Parathyroid adenoma (tissue), 2 donors: ENCODE results near the gene DLG1.

Experiments used
- H2AFZ ChIP-seq: fragments of 300-600 bp; sonication (generic); one replicate; pipeline ENCODE4 v1.7.0; 2017; ENCODE audit warnings: antibody characterized with exemption, mild to moderate bottlenecking
- H3K27ac ChIP-seq: fragments of 300-600 bp; sonication (generic); one replicate; pipeline ENCODE4 v1.7.0; 2017
- H3K27me3 ChIP-seq: fragments of 300-600 bp; sonication (generic); one replicate; pipeline ENCODE4 v1.7.0; 2017; ENCODE audit warnings: low read length; ENCODE audit not compliant: control insufficient read depth, insufficient read depth
- H3K36me3 ChIP-seq: fragments of 300-600 bp; sonication (generic); one replicate; pipeline ENCODE4 v1.7.0; 2017; ENCODE audit warnings: low read length; ENCODE audit not compliant: control insufficient read depth, insufficient read depth
- H3K4me1 ChIP-seq: fragments of 300-600 bp; sonication (generic); one replicate; pipeline ENCODE4 v1.7.0; 2017; ENCODE audit warnings: control low read depth
- H3K4me2 ChIP-seq: fragments of 300-600 bp; sonication (generic); one replicate; pipeline ENCODE4 v1.7.0; 2017; ENCODE audit warnings: low read length
- H3K4me3 ChIP-seq: fragments of 300-600 bp; sonication (generic); one replicate; pipeline ENCODE4 v1.7.0; 2017; ENCODE audit warnings: low read depth, low read length
- H3K79me2 ChIP-seq: fragments of 300-600 bp; sonication (generic); one replicate; pipeline ENCODE4 v1.7.0; 2017; ENCODE audit warnings: control low read depth
- H3K9ac ChIP-seq: fragments of 300-600 bp; sonication (generic); one replicate; pipeline ENCODE4 v1.7.0; 2017; ENCODE audit warnings: mild to moderate bottlenecking
- H3K9me3 ChIP-seq: fragments of 300-600 bp; sonication (generic); one replicate; pipeline ENCODE4 v1.7.0; 2017; ENCODE audit warnings: low read length; ENCODE audit not compliant: control insufficient read depth
- TF ChIP-seq, protein P1 (sequence below): fragments of 300-600 bp; sonication (generic); IDR thresholded peaks from one replicate; pipeline ENCODE4 v1.7.0; 2017; ENCODE audit warnings: antibody characterized with exemption, mild to moderate bottlenecking
- donor health status: primary hyperparathyroidism.

The DLG1 gene

DNA sequence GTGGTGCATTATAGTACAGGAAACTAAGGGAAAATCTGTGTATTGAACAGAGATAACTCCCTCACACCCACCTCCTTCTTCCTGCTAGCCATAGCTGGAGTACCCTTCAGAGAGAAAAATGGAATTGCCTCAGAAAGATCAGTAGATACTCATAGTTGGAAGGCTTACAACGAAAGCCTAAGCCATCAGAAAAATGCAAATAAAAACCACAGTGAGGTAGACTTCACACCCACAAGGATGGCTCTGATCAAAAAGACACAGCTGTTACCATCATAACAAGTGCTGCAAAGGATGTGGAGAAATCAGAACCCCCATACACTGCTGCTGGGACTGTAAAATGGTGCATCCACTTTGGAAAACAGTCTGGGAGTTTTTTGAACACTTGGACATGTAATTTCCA, 7.4 kb upstream of the DLG1 start:
- no peaks in the 10 kb centered on the region for H3K79me2 ChIP-seq
- H3K9me3 ChIP-seq = no peaks in the 10 kb centered on the region
- H3K4me1 ChIP-seq = no peaks in the 10 kb centered on the region
- H3K4me3 ChIP-seq = no peak overlapping the region
- H3K36me3 ChIP-seq = no peaks in the 10 kb centered on the region
- H2AFZ ChIP-seq = no peak overlapping the region
- TF ChIP-seq, protein P1, sequence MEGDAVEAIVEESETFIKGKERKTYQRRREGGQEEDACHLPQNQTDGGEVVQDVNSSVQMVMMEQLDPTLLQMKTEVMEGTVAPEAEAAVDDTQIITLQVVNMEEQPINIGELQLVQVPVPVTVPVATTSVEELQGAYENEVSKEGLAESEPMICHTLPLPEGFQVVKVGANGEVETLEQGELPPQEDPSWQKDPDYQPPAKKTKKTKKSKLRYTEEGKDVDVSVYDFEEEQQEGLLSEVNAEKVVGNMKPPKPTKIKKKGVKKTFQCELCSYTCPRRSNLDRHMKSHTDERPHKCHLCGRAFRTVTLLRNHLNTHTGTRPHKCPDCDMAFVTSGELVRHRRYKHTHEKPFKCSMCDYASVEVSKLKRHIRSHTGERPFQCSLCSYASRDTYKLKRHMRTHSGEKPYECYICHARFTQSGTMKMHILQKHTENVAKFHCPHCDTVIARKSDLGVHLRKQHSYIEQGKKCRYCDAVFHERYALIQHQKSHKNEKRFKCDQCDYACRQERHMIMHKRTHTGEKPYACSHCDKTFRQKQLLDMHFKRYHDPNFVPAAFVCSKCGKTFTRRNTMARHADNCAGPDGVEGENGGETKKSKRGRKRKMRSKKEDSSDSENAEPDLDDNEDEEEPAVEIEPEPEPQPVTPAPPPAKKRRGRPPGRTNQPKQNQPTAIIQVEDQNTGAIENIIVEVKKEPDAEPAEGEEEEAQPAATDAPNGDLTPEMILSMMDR = no peak
- H3K27me3 ChIP-seq = no peaks in the 10 kb centered on the region
- H3K4me2 ChIP-seq = no peak overlapping the region
- H3K27ac ChIP-seq = no peak overlapping the region
- H3K9ac ChIP-seq = no peak overlapping the region

DNA sequence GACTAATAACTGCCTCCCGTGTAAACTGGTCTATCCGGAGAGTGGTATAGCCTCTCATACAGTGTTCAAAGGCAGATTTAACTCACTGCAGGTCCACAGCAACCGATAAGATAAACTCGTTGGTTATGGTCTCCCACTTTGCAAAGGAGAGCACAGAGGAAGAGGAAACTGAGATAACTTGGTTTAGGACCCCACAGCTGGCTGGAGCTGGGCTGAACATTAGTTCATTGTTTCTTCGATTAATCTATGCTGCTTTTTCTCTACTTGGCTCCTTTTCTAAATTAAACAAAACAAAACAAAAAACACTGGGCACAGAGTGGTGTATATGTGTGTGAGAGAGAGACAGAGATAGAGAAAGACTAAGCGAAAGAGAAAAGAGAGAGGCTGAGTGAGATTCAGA, 5.0 kb upstream of the DLG1 start:
- H2AFZ ChIP-seq = no peak overlapping the region
- no peak overlapping the region for H3K27ac ChIP-seq
- no peak overlapping the region for H3K4me3 ChIP-seq
- H3K4me1 ChIP-seq = peaks cover 4% of the 10 kb centered on the region
- no peaks in the 10 kb centered on the region for H3K27me3 ChIP-seq
- H3K4me2 ChIP-seq = no peak overlapping the region
- H3K36me3 ChIP-seq = no peaks in the 10 kb centered on the region
- no peaks in the 10 kb centered on the region for H3K79me2 ChIP-seq
- no peaks in the 10 kb centered on the region for H3K9me3 ChIP-seq
- H3K9ac ChIP-seq = no peak overlapping the region
- TF ChIP-seq, protein P1 = no peak

DNA sequence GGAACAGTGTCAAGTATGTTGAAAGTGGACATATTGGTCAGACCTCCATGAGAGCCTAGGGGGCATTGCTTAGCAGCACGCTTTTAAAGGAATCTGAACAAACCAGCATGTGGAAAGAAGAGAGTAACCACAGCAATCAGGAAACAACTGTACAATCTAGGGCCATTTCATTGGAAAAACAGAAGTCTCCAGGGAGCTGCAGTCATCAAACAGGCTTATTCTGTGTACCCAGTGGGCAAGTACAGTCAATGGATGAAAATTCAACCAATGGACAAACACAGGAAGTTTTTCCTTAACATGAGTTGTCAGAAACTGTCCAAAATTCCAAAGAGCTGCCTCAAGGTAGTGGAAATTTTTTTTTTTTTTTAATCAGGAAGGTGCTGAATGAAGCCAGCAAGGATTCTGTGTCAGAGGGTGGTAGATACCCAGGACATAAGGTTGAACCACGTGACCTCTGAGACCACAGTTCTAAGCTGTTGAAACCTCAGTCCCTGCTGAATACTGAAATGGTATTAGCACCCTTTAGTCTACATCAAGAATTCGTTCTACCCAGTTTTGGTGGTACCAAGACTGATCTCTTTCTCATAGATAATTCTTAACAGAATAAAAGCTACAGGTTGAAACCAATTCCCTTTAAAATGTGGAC, 4.4 kb upstream of the DLG1 start:
- no peak overlapping the region for H3K27ac ChIP-seq
- no peaks in the 10 kb centered on the region for H3K36me3 ChIP-seq
- H3K27me3 ChIP-seq = no peaks in the 10 kb centered on the region
- peak overlapping the region; percentile 15 for H2AFZ ChIP-seq
- H3K4me3 ChIP-seq = no peak overlapping the region
- H3K4me2 ChIP-seq = no peak overlapping the region
- no peak overlapping the region for H3K9ac ChIP-seq
- H3K9me3 ChIP-seq = no peaks in the 10 kb centered on the region
- TF ChIP-seq, protein P1 = no peak
- H3K79me2 ChIP-seq = no peaks in the 10 kb centered on the region
- peaks cover 4% of the 10 kb centered on the region for H3K4me1 ChIP-seq

DNA sequence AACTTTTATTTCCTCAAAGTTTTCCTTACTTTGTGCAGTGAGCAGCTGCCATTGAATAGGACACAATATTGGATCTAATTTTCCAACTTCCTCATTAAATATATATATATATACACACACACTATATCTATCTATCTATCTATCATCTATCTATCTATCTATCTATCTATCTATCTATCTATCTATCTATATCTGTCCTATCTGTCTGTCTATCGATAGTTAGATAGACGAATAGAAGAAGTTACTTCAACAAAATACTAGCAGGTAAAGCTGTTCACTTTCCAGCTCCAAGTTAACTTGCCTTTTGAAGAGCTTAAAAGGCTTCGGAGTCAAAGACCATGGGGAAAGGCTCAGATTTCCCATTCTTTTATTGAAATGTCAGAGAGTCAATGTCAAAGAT, 3.6 kb upstream of the DLG1 start:
- TF ChIP-seq, protein P1 = no peak

DNA sequence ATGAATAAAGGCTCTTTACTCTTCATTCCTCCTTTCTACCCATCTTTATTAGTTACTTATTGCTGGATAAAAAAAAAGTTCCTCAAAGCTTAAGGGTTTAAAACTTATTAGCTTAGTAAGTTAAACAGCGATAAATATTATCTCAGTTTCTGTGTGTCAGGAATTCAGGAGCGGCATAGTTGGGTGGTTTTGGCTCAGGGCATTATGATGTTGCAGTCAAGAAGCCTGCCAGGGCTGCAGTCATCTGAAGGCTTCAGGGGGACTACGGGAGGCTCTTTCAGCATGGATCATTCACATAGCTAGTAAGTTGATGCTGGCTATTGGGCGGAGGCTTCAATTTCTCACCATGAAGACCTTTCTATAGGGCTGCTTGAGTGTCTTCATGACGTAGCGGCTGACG, 1.9 kb upstream of the DLG1 start:
- TF ChIP-seq, protein P1 = no peak

More for the DNA sequence above, 3.6 kb upstream of the DLG1 start:
- H3K27ac ChIP-seq = no peak overlapping the region
- peaks cover 4% of the 10 kb centered on the region for H3K4me1 ChIP-seq
- H3K36me3 ChIP-seq = no peaks in the 10 kb centered on the region
- no peaks in the 10 kb centered on the region for H3K27me3 ChIP-seq
- no peak overlapping the region for H3K9ac ChIP-seq
- no peaks in the 10 kb centered on the region for H3K79me2 ChIP-seq
- H3K4me2 ChIP-seq = no peak overlapping the region
- H2AFZ ChIP-seq = no peak overlapping the region
- no peak overlapping the region for H3K4me3 ChIP-seq
- H3K9me3 ChIP-seq = no peaks in the 10 kb centered on the region

More for the DNA sequence above, 1.9 kb upstream of the DLG1 start:
- peaks cover 4% of the 10 kb centered on the region for H3K4me1 ChIP-seq
- no peak overlapping the region for H3K27ac ChIP-seq
- H3K4me3 ChIP-seq = no peak overlapping the region
- no peaks in the 10 kb centered on the region for H3K36me3 ChIP-seq
- no peak overlapping the region for H3K4me2 ChIP-seq
- H2AFZ ChIP-seq = no peak overlapping the region
- H3K27me3 ChIP-seq = no peaks in the 10 kb centered on the region
- H3K9me3 ChIP-seq = no peaks in the 10 kb centered on the region
- no peak overlapping the region for H3K9ac ChIP-seq
- no peaks in the 10 kb centered on the region for H3K79me2 ChIP-seq
